ENCODE results near the gene GPR34.

- TF ChIP-seq CTCF (IDR thresholded peaks at IDR 0.05) (no peak), POLR2A (IDR thresholded peaks at IDR 0.05) (no peak)
These were observed 23.9 kb upstream of the GPR34 start for GRCh38 chrX:41664908-41665307.
